ENCODE measurements around the gene C10orf90.

The C10orf90 gene

GRCh38 chr10:126670056-126670894 lies at the start of gene C10orf90:
Gene C10orf90 (minus strand): TSS chr10:126670693. CDS start chr10:126670480, 213 bp downstream.
- no peak for DNase-seq (ENCODE audit: low read depth in 2 of 2)

- DNase-seq (ENCODE audit: low read depth in 2 of 2), result no peak
Observed at GRCh38 chr10:126716366-126716765, 45.9 kb upstream of the C10orf90 start.

GRCh38 chr10:126713594-126713993 lies 43.1 kb upstream of the C10orf90 start:
- no peak for DNase-seq (ENCODE audit: low read depth in 2 of 2)

- DNase-seq (ENCODE audit: low read depth in 2 of 2), result no peak
Observed at GRCh38 chr10:126712681-126713080, 42.2 kb upstream of the C10orf90 start.

GRCh38 chr10:126705951-126706565 lies 35.6 kb upstream of the C10orf90 start:
- DNase-seq (ENCODE audit: low read depth in 2 of 2), result no peak

- DNase-seq (ENCODE audit: low read depth in 2 of 2), result no peak
Observed at GRCh38 chr10:126705131-126705530, 34.6 kb upstream of the C10orf90 start.

- DNase-seq (ENCODE audit: low read depth in 2 of 2), result no peak
Observed at GRCh38 chr10:126704649-126705048, 34.2 kb upstream of the C10orf90 start.

GRCh38 chr10:126702181-126702580 lies 31.7 kb upstream of the C10orf90 start:
- DNase-seq (ENCODE audit: low read depth in 2 of 2), result no peak

- no peak for DNase-seq (ENCODE audit: low read depth in 2 of 2)
Observed at GRCh38 chr10:126701526-126701925, 31.0 kb upstream of the C10orf90 start.

- no peak for DNase-seq (ENCODE audit: low read depth in 2 of 2)
Observed at GRCh38 chr10:126696684-126697083, 26.2 kb upstream of the C10orf90 start.

GRCh38 chr10:126691456-126691855 lies 21.0 kb upstream of the C10orf90 start:
- no peak for DNase-seq (ENCODE audit: low read depth in 2 of 2)

GRCh38 chr10:126690534-126690933 lies 20.0 kb upstream of the C10orf90 start:
- DNase-seq (ENCODE audit: low read depth in 2 of 2), result no peak

GRCh38 chr10:126689461-126689994 lies 19.0 kb upstream of the C10orf90 start:
- DNase-seq (ENCODE audit: low read depth in 2 of 2), result no peak

- no peak for DNase-seq (ENCODE audit: low read depth in 2 of 2)
Observed at GRCh38 chr10:126687121-126687606, 16.7 kb upstream of the C10orf90 start.

GRCh38 chr10:126686719-126687118 lies 16.2 kb upstream of the C10orf90 start:
- no peak for DNase-seq (ENCODE audit: low read depth in 2 of 2)

- no peak for DNase-seq (ENCODE audit: low read depth in 2 of 2)
Observed at GRCh38 chr10:126686268-126686667, 15.8 kb upstream of the C10orf90 start.

- DNase-seq (ENCODE audit: low read depth in 2 of 2), result no peak
Observed at GRCh38 chr10:126685756-126686155, 15.3 kb upstream of the C10orf90 start.

- DNase-seq (ENCODE audit: low read depth in 2 of 2), result no peak
Observed at GRCh38 chr10:126684171-126684745, 13.8 kb upstream of the C10orf90 start.

GRCh38 chr10:126683466-126683865 lies 13.0 kb upstream of the C10orf90 start:
- DNase-seq (ENCODE audit: low read depth in 2 of 2), result no peak

GRCh38 chr10:126675656-126676438 lies 5.4 kb upstream of the C10orf90 start:
- no peak for DNase-seq (ENCODE audit: low read depth in 2 of 2)

GRCh38 chr10:126674741-126675515 lies 4.4 kb upstream of the C10orf90 start:
- DNase-seq (ENCODE audit: low read depth in 2 of 2), result no peak

All from stimulated activated CD8-positive, alpha-beta memory T cell treated with anti-CD3 and anti-CD28 coated beads, Interleukin-7, amount 100 ng/mL, for 4 hours (primary cell).